Activated B cell treated with CpG ODN at 0.5 μM for 24 hours (primary cell): ENCODE measurements around the gene DMRT2. TPM values are rescaled to one million over a fixed set of nuclear protein-coding genes. Genes with fewer than 3 reads are reported as not detected.

Source experiments
- ATAC-seq: fragments of 200-7000 bp; cut with Tn5 transposase; one replicate; pipeline ENCODE4 v1.10.0; 2021; ENCODE audit warnings: low read depth, mild to moderate bottlenecking, moderate library complexity
- CTCF ChIA-PET: fragments of 350-600 bp; sonication (Branson Sonifier 250); formaldehyde crosslinking; loops from one replicate; lab custom pipeline; 2021; ENCODE audit warnings: antibody characterized with exemption; lab: Charles Lee
- POLR2A ChIA-PET: fragments of 350-600 bp; sonication (Branson Sonifier 250); formaldehyde crosslinking; loops from one replicate; lab custom pipeline; 2021; ENCODE audit warnings: antibody characterized with exemption; lab: Charles Lee
- DNase-seq: peaks from one replicate; pipeline ENCODE4 v3.0.0; 2022
- H3K27ac Mint-ChIP-seq: one replicate; pipeline ENCODE4 v1.8.0; 2020; ENCODE audit warnings: mixed read lengths
- H3K27me3 Mint-ChIP-seq: one replicate; pipeline ENCODE4 v1.8.0; 2021; ENCODE audit warnings: mixed read lengths
- H3K36me3 Mint-ChIP-seq: one replicate; pipeline ENCODE4 v1.8.0; 2021; ENCODE audit warnings: low read depth, mixed read lengths
- H3K4me1 Mint-ChIP-seq: one replicate; pipeline ENCODE4 v1.8.0; 2021; ENCODE audit warnings: mixed read lengths
- H3K4me3 Mint-ChIP-seq: one replicate; pipeline ENCODE4 v1.8.0; 2020; ENCODE audit warnings: mild to moderate bottlenecking, mixed read lengths
- H3K9me3 Mint-ChIP-seq: one replicate; pipeline ENCODE4 v1.8.0; 2020; ENCODE audit warnings: mixed read lengths
- CTCF ChIP-seq: fragments of 200-600 bp; IDR thresholded peaks from one replicate; pipeline ENCODE4 v1.8.0; 2022; ENCODE audit warnings: antibody characterized with exemption, mild to moderate bottlenecking
- intact Hi-C: fragments of 100-400 bp; cut with micrococcal nuclease; formaldehyde crosslinking; loops from one replicate; pipeline ENCODE4 v1.15.1; 2024
- total RNA-seq: library from RNA; stranded (reverse); gene quantifications from 2 replicates; pipeline ENCODE4 v1.2.3, GENCODE V29; 2022

Gene DMRT2
- total RNA-seq, 1 donor from 2014 or later = not detected

GRCh38 chr9:1049641-1050040 is 516 bp upstream of the DMRT2 start:
- Mint-ChIP-seq H3K27me3 (peaks cover 75% of the 10 kb centered on the region), H3K36me3 (peaks cover 2% of the 10 kb centered on the region), H3K9me3 (peaks cover 9% of the 10 kb centered on the region), H3K27ac (no peak overlapping the region), H3K4me1 (peaks cover 43% of the 10 kb centered on the region), H3K4me3 (peak overlapping the region; percentile 44)
- TF ChIP-seq CTCF = no peak
- POLR2A ChIA-PET = no interaction called here
- intact Hi-C loops = loop anchor here (2.0 to 5.0 kb wide), 2 partner anchors 77 to 207 kb away; partner anchors contain the start of gene DMRT1
- CTCF ChIA-PET = no interaction called here
- ATAC-seq = no peak
- DNase-seq = no peak

GRCh38 chr9:1051210-1051583 is 1.0 kb downstream of the DMRT2 start:
- ChIA-PET POLR2A (no interaction called here), CTCF (no interaction called here)
- peaks cover 9% of the 10 kb centered on the region for H3K9me3 Mint-ChIP-seq
- peaks cover 2% of the 10 kb centered on the region for H3K36me3 Mint-ChIP-seq
- no peak for TF ChIP-seq CTCF
- H3K27me3 Mint-ChIP-seq = peaks cover 78% of the 10 kb centered on the region
- ATAC-seq (no peak), DNase-seq (no peak)
- H3K4me1 Mint-ChIP-seq = peaks cover 43% of the 10 kb centered on the region
- no peak overlapping the region for H3K27ac Mint-ChIP-seq
- H3K4me3 Mint-ChIP-seq = no peak overlapping the region
- intact Hi-C loops = no loop called here

GRCh38 chr9:1051584-1052275 is 1.6 kb downstream of the DMRT2 start:
- DNase-seq = no peak
- Mint-ChIP-seq H3K27me3 (peaks cover 78% of the 10 kb centered on the region), H3K9me3 (peaks cover 9% of the 10 kb centered on the region), H3K4me1 (peaks cover 43% of the 10 kb centered on the region), H3K36me3 (peaks cover 2% of the 10 kb centered on the region), H3K4me3 (no peak overlapping the region), H3K27ac (no peak overlapping the region)
- CTCF ChIA-PET = no interaction called here
- no peak for ATAC-seq
- no peak for TF ChIP-seq CTCF
- intact Hi-C loops = no loop called here
- POLR2A ChIA-PET = no interaction called here

- Mint-ChIP-seq H3K27ac (no peak overlapping the region), H3K9me3 (peaks cover 9% of the 10 kb centered on the region), H3K4me3 (no peak overlapping the region), H3K36me3 (peaks cover 2% of the 10 kb centered on the region), H3K4me1 (peaks cover 36% of the 10 kb centered on the region), H3K27me3 (peaks cover 71% of the 10 kb centered on the region)
- intact Hi-C loops = no loop called here
- CTCF ChIA-PET = no interaction called here
- TF ChIP-seq CTCF = no peak
- POLR2A ChIA-PET = no interaction called here
- no peak for ATAC-seq
- DNase-seq = no peak
These were observed 2.5 kb downstream of the DMRT2 start for GRCh38 chr9:1052365-1053281.

- POLR2A ChIA-PET = no interaction called here
- no peak overlapping the region for H3K27ac Mint-ChIP-seq
- peaks cover under 1% of the 10 kb centered on the region for H3K36me3 Mint-ChIP-seq
- DNase-seq (no peak), ATAC-seq (no peak)
- H3K27me3 Mint-ChIP-seq = peaks cover 68% of the 10 kb centered on the region
- TF ChIP-seq CTCF = no peak
- intact Hi-C loops = no loop called here
- peaks cover 30% of the 10 kb centered on the region for H3K4me1 Mint-ChIP-seq
- H3K4me3 Mint-ChIP-seq = no peak overlapping the region
- CTCF ChIA-PET = no interaction called here
- H3K9me3 Mint-ChIP-seq = peaks cover 9% of the 10 kb centered on the region
These were observed 3.1 kb downstream of the DMRT2 start for GRCh38 chr9:1053282-1053621.
